K562 (cell line): Measurements from ENCODE around the gene ROBO1.

Source experiments
- ELF1 ChIP-seq: fragments of 200-800 bp; sonication (Bioruptor generic); IDR thresholded peaks from 2 replicates; pipeline ENCODE4 v1.6.1; 2016; ENCODE audit warnings: missing genetic modification characterization, missing compliant biosample characterization
- POLR2AphosphoS5 ChIP-seq: IDR thresholded peaks from 2 replicates; pipeline ENCODE4 v1.6.1; 2011; ENCODE audit warnings: mild to moderate bottlenecking, low read depth, low read length, moderate library complexity; ENCODE audit not compliant: control insufficient read depth, insufficient read depth
- TF ChIP-seq, protein P1 (sequence below): sonication (generic); formaldehyde crosslinking; IDR thresholded peaks from 2 replicates; pipeline ENCODE4 v1.8.1; 2023; ENCODE audit warnings: mild to moderate bottlenecking, missing genetic modification reagents, moderate library complexity
- TF ChIP-seq, protein P2 (sequence below), 3 experiments: IDR thresholded peaks in 2 of 3; conservative IDR thresholded peaks in 1 of 3; 2 replicates each; pipeline ENCODE4 v1.5.1; 2011 to 2012; ENCODE audit warnings: low read length in 3 of 3, mild to moderate bottlenecking in 3 of 3, control low read depth in 2 of 3, improper control_type of control experiment in 1 of 3, inconsistent platforms in 1 of 3, low read depth in 1 of 3, mixed read lengths in 1 of 3, moderate library complexity in 1 of 3; ENCODE audit not compliant: insufficient read depth in 2 of 3
- TF ChIP-seq, protein P3 (sequence below), 2 experiments: fragments of 450-650 bp in 1 of 2; sonication (generic) in 1 of 2; formaldehyde crosslinking in 1 of 2; IDR thresholded peaks; 2 replicates each; pipeline versions ENCODE4 v1.7.1 to v1.9.0; 2016 to 2022; ENCODE audit warnings: inconsistent platforms in 1 of 2, mild to moderate bottlenecking in 1 of 2, missing genetic modification reagents in 1 of 2

DNA sequence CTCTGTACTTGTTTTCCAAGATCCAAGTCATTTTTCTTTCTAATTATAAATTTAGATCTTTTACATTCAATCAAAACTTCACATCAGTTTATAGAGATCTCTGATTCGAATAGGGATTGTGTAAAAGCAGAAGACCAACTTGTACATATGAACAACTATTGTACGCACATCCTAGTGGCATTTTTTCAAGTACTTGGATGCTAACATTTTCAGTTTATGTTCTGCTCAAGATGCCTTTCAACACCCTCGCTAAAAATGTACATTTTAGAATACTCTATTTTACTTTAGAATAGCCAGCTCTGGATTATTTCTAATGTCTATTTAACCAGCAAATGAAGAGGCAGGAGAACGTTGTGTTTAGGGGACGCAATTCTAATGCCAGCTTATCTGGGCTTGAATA, 340.7 kb downstream of the ROBO1 start:
- TF ChIP-seq, protein P1, sequence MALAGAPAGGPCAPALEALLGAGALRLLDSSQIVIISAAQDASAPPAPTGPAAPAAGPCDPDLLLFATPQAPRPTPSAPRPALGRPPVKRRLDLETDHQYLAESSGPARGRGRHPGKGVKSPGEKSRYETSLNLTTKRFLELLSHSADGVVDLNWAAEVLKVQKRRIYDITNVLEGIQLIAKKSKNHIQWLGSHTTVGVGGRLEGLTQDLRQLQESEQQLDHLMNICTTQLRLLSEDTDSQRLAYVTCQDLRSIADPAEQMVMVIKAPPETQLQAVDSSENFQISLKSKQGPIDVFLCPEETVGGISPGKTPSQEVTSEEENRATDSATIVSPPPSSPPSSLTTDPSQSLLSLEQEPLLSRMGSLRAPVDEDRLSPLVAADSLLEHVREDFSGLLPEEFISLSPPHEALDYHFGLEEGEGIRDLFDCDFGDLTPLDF (CRISPR knock-in tag), result no peak
- TF ChIP-seq, protein P2, sequence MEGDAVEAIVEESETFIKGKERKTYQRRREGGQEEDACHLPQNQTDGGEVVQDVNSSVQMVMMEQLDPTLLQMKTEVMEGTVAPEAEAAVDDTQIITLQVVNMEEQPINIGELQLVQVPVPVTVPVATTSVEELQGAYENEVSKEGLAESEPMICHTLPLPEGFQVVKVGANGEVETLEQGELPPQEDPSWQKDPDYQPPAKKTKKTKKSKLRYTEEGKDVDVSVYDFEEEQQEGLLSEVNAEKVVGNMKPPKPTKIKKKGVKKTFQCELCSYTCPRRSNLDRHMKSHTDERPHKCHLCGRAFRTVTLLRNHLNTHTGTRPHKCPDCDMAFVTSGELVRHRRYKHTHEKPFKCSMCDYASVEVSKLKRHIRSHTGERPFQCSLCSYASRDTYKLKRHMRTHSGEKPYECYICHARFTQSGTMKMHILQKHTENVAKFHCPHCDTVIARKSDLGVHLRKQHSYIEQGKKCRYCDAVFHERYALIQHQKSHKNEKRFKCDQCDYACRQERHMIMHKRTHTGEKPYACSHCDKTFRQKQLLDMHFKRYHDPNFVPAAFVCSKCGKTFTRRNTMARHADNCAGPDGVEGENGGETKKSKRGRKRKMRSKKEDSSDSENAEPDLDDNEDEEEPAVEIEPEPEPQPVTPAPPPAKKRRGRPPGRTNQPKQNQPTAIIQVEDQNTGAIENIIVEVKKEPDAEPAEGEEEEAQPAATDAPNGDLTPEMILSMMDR (IDR thresholded peaks at IDR 0.05 in 2 of 3, conservative IDR thresholded peaks at IDR 0.05 in 1 of 3; ENCODE audit: insufficient read depth in 2 of 3, low read depth in 1 of 3, low read length in 3 of 3), result no peak
- TF ChIP-seq POLR2AphosphoS5 (no peak), ELF1 (no peak)
- TF ChIP-seq, protein P3, sequence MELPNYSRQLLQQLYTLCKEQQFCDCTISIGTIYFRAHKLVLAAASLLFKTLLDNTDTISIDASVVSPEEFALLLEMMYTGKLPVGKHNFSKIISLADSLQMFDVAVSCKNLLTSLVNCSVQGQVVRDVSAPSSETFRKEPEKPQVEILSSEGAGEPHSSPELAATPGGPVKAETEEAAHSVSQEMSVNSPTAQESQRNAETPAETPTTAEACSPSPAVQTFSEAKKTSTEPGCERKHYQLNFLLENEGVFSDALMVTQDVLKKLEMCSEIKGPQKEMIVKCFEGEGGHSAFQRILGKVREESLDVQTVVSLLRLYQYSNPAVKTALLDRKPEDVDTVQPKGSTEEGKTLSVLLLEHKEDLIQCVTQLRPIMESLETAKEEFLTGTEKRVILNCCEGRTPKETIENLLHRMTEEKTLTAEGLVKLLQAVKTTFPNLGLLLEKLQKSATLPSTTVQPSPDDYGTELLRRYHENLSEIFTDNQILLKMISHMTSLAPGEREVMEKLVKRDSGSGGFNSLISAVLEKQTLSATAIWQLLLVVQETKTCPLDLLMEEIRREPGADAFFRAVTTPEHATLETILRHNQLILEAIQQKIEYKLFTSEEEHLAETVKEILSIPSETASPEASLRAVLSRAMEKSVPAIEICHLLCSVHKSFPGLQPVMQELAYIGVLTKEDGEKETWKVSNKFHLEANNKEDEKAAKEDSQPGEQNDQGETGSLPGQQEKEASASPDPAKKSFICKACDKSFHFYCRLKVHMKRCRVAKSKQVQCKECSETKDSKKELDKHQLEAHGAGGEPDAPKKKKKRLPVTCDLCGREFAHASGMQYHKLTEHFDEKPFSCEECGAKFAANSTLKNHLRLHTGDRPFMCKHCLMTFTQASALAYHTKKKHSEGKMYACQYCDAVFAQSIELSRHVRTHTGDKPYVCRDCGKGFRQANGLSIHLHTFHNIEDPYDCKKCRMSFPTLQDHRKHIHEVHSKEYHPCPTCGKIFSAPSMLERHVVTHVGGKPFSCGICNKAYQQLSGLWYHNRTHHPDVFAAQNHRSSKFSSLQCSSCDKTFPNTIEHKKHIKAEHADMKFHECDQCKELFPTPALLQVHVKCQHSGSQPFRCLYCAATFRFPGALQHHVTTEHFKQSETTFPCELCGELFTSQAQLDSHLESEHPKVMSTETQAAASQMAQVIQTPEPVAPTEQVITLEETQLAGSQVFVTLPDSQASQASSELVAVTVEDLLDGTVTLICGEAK (IDR thresholded peaks at IDR 0.05), result no peak
- TF ChIP-seq, protein P3 (CRISPR knock-in tag; IDR thresholded peaks at IDR 0.05), result no peak
